ENCODE data around the gene SSH2.

SSH2 gene

DNA sequence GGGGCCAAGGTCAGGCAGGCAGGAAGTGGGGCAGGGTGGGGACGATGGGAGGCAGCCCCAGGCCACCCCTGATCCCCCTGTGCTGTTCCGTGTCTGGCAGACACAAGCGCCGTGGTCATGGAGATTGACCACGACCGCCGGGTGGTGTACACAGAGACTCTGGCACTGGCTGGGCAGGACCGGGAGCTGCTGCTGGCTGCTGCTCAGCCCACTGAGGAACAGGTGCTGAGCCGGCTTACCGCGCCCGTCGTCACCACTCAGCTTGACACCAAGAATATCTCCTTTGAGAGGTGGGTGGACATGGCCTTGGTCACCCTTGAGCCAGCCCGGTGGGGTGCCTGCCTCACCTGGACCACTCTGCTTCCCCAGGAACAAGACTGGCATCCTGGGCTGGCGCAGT is 321.0 kb downstream of the SSH2 start:
- DNase-seq (ENCODE audit: low spot score), result no peak

- no peak for DNase-seq (ENCODE audit: low spot score)
These were observed 322.4 kb downstream of the SSH2 start for GRCh38 chr17:29607557-29608195.

DNA sequence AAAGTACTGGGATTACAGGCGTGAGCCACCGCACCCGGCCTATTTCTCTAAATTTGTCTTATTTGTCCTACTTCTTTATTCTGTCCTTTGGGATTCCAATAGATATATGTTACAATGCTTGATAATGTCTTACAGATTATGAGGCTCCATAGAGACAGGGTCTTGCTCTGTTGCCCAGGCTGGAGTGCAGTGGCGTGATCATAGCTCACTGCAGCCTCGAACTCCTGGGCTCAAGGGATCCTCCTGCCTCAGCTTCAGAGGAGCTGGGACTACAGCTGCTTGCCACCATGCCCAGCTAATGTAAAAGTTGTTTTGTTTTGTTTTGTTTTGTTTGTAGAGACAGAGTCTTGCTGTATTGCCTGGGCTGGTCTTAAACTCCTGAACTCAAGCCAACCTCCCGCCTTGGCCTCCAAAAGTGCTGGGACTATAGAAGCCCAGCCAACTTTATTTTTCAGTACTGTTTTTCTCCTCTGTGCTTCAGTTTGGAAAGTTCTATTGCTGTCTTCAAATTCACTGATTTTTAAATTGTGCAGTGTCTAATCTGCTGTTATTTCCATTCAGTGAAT is 326.8 kb downstream of the SSH2 start:
- DNase-seq (ENCODE audit: low spot score), result no peak

- no peak for DNase-seq (ENCODE audit: low spot score)
These were observed 332.5 kb downstream of the SSH2 start for GRCh38 chr17:29597361-29598172.

DNA sequence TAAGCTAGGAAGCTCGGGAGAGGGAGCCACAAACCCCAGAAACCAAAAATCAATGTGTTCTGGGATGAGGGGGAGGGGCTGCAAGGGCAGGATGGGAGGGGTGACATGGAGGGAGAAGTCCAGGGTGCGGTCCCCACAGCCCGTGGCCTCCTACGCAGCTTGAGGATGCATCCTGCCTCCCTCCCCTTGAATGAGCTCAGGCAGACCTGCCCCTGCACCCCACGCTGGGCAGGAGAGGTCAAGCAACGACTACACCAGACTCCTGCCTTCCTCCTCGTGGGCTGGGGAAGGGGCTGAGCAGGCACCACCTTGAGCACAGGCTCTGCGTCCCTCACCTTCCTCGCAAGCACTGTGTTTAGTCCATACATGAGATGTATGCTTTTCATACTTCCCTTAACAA is 333.2 kb downstream of the SSH2 start:
- no peak for DNase-seq (ENCODE audit: low spot score)

- no peak for DNase-seq (ENCODE audit: low spot score)
These were observed 333.9 kb downstream of the SSH2 start for GRCh38 chr17:29595943-29596774.

- no peak for DNase-seq (ENCODE audit: low spot score)
These were observed 334.7 kb downstream of the SSH2 start for GRCh38 chr17:29595107-29595942.

DNA sequence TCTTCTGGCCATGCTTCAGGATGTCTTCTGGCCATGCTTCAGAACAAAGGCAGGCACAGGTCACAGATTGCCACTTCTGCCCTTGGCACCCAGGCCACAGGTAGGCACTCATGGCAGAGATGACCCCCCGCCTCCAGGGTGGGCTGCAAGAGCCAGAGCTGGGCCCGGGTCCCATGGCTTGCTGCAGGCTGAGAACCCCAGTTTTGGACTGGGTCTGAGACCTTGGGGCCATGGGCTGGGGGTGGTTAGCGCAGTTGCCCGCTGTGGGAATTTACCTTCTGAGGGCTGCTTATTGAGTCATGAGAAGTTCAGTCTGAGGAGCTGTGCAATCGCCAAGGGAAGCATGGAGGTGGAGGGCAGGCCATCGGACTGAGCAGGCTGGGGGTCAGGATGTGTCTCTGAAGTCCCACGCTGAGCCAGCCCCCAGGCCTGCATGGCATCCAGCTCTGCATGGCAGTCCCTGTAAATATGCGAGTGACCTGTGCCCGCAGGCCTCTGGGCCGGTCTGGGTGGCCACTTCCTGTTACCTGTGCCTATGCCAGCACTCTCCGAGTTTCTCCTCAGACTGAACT is 335.4 kb downstream of the SSH2 start:
- no peak for DNase-seq (ENCODE audit: low spot score)

GRCh38 chr17:29593591-29594518 is 336.2 kb downstream of the SSH2 start:
- no peak for DNase-seq (ENCODE audit: low spot score)

- no peak for DNase-seq (ENCODE audit: low spot score)
These were observed 337.0 kb downstream of the SSH2 start, which contains the start of gene ANKRD13B for GRCh38 chr17:29592850-29593551. Gene ANKRD13B, plus strand, starts transcription at chr17:29593132. Its CDS starts 490 bp downstream, at chr17:29593622.

GRCh38 chr17:29591737-29592608 is 338.1 kb downstream of the SSH2 start:
- peak; percentile 89 for DNase-seq (ENCODE audit: low spot score)

DNA sequence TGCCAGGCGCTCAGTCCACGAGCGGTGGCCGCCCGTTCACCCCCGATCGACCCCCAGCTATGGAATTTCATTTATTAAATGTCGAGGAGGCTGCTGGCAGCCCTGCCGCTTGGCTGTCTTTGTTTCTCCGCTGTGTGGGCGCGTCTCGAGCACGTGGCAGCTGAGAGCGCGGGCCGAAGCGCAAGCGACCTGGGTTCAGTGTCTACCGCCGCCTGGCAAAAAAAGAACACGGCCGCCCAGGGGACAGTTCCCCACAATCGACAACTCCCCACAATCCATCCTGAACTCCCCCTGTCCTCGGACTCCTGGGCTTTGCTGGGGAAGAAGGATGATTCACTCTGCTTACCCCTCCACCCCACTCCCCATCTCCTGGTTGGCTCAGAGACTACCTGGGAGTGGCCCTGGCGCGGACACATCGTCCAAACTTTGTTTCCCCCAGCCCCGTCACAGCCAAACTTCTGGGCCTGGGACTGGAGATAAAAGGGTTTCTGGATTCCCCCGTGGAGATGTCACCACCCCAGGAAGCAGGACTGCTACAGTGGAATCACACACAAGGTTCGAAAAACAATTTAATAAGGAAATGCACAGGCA is 338.8 kb downstream of the SSH2 start:
- no peak for DNase-seq (ENCODE audit: low spot score)

- DNase-seq (ENCODE audit: low spot score), result peak; percentile 61
These were observed 339.4 kb downstream of the SSH2 start for GRCh38 chr17:29590411-29591145.

DNA sequence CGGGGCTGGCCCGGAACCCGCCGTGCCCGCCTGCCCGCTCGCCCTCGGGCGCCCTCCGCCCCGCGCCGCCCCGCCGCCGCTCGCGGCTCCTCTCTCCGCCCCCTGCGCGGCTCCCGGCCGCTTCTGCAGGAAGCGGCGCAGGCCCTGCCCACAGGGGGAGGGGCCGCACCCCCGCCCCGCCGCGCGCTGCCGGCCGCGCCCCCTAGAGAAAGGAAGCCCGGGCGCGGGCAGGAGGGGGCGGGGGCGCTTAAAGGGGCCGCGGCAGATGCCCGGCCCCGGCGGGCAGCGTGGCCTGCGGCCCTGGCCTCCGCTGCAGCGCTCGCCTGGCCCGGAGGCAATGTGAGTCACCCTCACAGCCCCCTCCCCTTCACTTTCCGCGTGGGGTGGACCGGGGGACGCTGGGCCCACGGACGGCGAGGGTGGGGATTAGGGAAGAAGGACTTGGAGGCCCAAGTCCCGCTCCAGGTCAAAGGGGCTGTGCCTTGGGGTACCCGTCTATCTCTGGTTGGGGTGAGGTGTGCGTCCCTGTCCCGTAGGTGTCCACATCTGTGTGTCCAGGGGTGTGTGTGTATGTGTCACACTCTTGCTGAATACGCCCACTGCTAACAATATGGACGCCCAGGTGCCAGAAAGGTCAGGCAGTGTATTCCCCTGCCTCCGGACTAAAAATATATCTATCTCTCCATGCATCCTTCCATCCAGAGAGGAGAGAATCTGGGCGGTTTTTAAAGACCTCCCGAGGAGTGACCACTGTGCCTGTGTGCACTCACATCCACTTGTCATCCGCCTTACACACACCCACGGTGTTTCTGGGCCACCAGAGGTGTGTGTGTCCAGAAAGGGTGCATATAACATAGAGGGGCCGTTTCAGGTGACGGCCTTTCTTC is 340.3 kb downstream of the SSH2 start, which contains the start of gene GIT1:
TSS of gene GIT1 (minus strand) at position 125 of the 887 bp plus-strand sequence. CDS start 270 bp downstream, outside the sequence.
- peak; percentile 95 for DNase-seq (ENCODE audit: low spot score)

DNA sequence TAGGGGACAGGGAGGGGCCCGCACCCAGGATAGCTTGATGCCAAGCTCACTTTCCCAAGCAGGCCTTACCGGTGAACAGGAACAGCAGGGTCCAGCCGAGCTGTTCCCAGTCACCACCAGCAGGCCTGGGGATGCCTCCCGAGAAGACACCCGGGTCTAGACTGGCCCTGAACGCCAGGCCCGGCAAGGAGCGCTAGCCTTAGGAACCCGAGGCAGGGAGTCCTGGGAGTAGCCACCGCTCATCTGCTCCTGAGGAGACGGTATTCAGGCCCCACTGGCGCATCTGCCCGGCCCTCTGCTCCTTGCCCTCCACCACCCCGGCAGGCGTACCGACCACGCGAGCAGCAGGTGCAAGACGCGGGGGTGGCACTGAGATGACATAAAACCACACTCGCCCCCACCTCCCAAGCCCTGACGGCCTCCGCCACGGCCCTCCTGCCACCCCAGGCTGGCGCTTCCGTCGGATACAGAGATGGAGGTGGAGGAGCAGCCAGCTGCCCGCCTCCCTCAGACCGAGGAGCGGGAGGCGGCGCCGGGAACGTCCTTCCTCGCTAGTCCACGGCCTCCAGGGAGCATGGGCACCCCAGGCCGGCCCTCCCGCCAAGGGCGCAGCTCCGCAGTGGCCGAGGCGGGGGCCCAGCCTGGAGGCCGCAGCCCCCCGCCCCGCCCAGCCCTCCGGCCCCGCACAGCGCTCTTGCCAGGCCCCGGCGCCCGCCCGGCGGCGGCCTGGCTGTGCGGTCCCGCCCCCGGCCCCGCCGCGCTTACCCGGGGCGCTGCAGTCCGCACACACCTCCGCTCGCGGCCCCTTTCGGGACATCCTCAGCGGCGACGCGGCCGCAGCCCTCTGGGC is 341.2 kb downstream of the SSH2 start:
- DNase-seq (ENCODE audit: low spot score), result no peak

All from AG08395 (cell line).